GM21390 (cell line): ENCODE measurements around the gene CCDC88C.
"Not testable (repeated sequence)": the region's sequence is repeated elsewhere in the genome, so short reads cannot be mapped to it uniquely, and the experiment has no call there.

Source experiments
- ATAC-seq: cut with Tn5 transposase; IDR thresholded peaks from one replicate; pipeline ENCODE4 v1.9.1; 2021; ENCODE audit not compliant: unreplicated experiment

The CCDC88C gene

DNA sequence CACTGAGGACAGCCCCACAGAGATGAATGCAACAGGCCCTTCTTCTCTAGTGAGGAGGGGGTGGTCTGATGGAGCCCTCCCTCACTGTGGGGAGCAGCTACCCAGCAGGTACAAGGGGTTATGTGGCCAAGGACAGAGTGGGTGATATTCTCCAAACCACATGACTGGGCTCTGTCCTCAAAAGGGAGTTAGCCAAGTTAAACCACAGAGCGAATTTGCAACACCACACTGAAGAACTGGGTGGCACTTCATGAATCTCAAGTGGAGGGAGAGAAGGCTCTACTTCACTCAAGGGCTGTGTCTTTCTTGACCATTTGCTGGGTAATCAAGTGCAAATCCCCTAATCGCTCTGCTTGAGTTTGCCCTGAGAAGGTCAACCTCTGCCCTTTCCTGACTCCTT is 185.6 kb downstream of the CCDC88C start:
- ATAC-seq, result no peak

DNA sequence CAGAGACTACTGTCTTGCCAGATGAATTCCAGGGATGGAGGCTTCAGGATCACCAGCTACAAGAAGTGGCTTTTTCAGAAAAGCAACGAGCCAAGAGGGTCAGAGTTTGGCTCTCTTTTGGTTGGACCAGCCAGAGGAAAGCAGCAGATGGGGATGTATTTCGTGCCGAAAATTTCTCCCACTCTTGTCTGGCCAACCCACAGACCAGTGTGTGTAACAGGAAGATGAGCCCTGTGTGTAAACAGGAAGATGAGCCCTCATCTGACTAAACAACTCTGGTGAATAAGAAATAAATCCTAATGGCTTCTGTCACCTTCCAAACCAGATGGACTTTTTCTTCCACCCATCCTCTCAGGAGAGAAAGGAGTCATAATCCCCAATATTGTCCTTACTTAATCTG is 186.2 kb downstream of the CCDC88C start:
- no peak for ATAC-seq

DNA sequence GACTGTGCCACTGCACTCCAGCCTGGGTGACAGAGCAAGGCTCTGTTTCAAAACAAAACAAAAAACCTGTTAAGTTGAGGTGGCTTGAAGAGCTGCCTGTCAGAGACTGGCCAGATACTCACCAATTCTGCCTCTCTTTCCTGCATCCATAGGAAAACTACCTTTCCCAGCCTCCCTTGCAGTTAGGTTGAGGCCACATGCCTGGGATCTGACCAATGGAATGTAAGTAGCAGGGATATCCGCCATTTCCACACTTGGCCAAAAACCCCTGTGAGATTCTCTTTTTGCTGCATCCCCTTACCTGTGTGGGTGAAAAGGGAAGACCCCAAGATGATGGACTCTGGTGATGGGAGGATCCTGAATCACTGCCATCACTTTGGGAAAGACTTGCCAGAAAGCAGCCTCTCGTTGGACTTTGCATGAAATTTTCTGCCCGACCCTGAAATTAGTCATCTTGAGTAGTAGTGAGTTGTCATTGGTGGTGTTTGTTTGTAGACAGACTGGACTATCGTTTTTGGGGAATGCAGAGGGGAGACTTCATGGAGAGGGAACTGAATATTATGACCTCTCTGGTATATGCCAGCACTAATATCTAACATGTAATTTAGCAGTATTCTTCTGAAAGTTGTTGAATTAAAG is 187.1 kb downstream of the CCDC88C start:
- ATAC-seq, result no peak

DNA sequence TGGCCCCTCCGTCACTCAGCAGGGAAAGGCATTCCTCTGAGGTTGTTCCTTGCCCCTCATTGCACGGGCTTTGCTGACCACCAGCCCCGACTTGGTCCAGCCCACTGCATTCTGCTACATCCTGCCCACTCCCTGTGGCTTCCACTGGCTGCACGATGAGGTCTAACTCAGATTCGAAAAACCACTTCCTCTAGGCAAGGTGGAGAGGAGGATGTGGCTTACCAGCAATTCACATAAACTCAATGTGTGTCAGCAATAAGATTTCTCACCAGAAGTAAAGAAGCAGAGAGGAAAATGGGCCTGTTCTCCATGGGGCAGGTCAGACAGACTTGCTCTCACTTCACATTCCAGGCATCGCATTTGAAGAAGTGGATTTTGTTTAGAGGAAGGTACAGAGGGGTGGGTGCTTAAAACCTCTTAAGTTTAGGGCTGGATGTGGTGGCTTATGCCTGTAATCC is 187.8 kb downstream of the CCDC88C start:
- peak; percentile 70 for ATAC-seq

DNA sequence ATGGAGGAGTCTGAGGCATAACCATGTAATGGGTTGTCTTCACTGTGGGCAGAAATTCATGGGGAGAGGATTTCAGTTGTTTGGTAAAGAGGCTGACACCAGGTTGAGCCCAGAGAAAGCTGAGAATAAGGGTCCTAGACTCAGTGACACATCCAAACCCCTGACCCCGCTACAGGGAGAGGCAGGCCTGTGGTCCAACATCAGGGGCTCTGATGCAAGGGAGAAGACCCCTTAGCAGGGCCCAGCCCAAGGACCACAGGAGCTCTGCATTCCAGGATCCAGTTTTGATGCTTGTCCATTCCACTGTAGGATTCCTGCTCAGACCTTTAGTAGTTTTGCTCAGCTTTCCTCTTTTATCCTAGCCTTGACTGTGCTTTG is 188.6 kb downstream of the CCDC88C start:
- no peak for ATAC-seq

DNA sequence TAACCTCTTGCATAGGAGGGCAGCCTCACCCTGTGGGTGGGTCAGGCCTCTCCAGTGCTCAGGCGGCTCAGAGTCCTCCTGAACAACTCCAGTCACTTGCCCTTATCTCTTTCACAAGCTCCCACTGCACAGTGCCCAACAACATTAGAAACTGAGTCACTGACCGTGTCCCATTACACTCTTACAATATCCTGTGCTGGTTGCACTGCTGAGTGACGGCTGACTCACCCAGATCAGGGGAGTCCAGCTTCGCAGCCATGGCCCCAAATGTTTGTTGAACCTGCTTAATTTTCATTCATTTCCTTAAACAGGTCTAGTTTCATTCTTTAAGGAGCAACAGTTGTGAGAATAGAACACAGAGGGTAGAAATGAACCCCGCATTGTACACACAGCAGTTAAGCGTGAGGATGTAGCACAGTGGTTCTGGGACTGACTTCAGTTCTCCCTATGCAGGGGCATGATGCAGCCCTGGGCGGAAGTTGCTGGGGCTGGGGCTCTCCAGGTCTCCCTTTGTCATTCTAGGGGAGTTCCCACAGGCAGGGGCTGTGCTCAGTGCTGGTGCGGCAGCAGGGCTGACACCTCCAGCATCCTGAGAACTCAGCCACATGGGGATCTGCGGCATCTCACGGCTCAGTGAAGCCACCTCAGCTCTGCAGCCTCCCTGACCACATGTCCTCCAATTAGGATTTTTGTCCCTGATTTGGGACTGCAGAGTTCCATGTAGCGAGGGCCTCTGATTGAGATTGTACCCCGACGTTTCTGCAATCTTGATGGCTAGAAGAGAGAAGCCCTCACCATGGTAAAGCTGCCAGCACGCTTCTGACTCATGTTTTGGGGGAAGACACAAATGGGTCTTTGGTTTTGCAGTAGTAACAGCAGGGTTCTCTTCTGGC is 189.3 kb downstream of the CCDC88C start:
- peak; percentile 71 for ATAC-seq

DNA sequence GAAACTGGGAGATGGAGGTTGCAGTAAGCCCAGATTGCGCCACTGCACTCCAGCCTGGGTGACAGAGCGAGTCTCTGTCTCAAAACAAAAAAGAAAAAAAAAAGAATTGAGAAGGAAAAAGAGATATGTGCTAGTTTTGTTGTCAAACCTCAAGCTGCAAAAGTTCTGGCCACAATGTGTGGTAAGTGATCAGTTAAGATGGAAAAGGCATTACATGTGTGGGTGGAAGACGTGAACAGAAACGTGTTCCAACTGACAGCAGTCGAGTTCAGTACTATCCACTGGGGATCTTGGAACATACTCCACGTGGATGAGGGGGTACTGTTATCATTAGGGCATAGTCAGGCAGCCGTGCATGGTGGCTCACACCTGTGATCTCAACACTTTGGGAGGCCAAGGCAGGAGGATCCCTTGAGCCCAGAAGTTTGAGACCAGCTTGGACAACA is 190.4 kb downstream of the CCDC88C start:
- ATAC-seq, result no peak

DNA sequence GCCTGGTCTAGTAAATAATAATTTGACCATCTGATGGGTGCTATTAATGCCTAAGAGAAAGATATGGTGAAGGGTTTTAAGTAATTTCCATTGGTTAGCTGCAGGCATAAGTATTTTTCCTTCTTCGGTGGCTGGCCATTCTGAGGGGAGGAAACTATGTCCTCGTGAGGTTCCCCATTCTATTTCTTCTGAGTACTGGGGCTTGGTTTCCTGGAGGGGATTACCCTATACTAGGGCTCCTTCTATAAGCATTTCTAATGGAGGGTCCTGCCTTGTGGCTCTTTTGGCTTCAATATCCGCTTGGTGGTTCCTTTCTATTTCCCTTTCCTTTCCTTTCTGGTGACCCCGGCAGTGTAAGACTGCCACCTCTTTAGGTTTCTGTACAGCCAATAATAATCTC is 191.3 kb downstream of the CCDC88C start:
- not testable (repeated sequence) for ATAC-seq

DNA sequence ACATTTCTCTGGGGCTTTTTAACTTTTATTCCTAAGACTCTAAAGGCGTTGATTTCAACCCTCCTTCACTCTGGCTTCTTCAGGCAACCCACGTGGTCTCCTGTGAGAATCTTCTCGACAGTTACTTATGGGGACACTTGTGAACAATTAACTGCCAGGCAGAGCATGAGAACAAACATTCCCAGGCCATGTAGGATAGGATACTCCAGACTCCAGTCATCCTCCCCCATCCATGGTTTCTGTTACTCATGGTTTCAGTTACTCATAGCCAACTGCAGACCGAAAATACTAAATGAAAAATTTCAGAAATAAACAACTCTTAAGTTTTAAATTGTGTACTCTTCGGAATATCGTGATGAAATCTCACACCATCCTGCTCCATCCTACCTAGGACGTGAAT is 192.6 kb downstream of the CCDC88C start:
- no peak for ATAC-seq

DNA sequence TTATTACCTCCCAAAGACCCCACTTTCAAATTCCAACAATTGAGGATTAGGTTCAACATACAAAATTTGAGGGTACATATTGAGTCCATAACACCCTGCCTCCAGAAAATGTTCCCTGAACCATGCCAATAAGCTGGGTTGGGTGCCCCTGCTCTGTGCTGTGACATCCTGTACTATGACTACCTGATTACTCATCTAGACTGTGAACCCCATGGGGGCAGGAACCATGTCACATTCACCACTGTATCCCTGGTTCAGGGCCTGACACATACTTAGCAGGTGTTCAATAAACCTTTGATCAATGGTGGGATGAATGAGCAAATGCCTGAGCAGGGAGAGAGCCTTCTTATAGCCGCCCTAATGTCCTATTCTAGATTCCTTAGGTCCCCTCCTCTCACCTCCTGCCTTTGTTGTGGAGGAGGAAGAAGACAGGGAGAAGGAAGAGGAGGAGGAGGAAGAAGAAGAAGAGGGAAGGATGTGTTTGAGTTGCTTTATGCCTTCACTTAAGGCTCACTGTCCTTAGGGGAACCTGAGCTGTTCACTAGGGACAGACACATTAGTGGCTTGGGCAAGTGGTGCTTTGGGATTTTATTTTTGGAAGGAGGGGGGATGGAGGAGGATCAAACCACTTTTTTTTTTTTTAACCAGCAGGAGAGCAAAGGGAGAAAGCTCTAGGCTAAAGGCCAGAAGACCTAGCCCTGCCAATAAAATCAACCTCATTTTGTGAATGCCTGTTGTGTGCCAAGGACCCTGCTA is 194.4 kb downstream of the CCDC88C start:
- ATAC-seq, result no peak
